ENCODE measurements around the gene SPEM1. TPM values are rescaled to one million over a fixed set of nuclear protein-coding genes. Genes with fewer than 3 reads are reported as not detected.

Gene SPEM1
- total and polyA plus RNA-seq, 2 of the 13 experiments (the other 11 are each of a cell fraction or from before 2014, with no cell fraction given) = not detected

GRCh38 chr17:7403043-7403726, 16.9 kb upstream of the SPEM1 start (continued):
- TF ChIP-seq KIAA2018 (CRISPR knock-in tag; IDR thresholded peaks at IDR 0.05; ENCODE audit: borderline replicate concordance) (no peak), FLYWCH1 (CRISPR knock-in tag; IDR thresholded peaks at IDR 0.05) (no peak), BORCS8-MEF2B (CRISPR knock-in tag; IDR thresholded peaks at IDR 0.05) (no peak), SRSF1 (optimal IDR thresholded peaks at IDR 0.05; ENCODE audit: low read depth, low read length) (no peak), MTA3 (CRISPR knock-in tag; IDR thresholded peaks at IDR 0.05) (no peak), ZNF451 (CRISPR knock-in tag; IDR thresholded peaks at IDR 0.05) (0 out of 2 replicates have a peak, but pooled peaks have one; percentile 12), ZBTB20 (CRISPR knock-in tag; IDR thresholded peaks at IDR 0.05; ENCODE audit: borderline replicate concordance, low read depth) (no peak), ZNF709 (CRISPR knock-in tag; IDR thresholded peaks at IDR 0.05) (no peak), SALL2 (CRISPR knock-in tag; IDR thresholded peaks at IDR 0.05) (no peak), SMC3 (IDR thresholded peaks at IDR 0.05; ENCODE audit: low read length) (no peak), ADNP (CRISPR knock-in tag; IDR thresholded peaks at IDR 0.05) (no peak), CTCF (CRISPR knock-in tag; IDR thresholded peaks at IDR 0.05) (no peak), ZBTB43 (CRISPR knock-in tag; conservative IDR thresholded peaks at IDR 0.05) (no peak), ZNF670 (CRISPR knock-in tag; IDR thresholded peaks at IDR 0.05; ENCODE audit: borderline replicate concordance) (no peak), HOMEZ (CRISPR knock-in tag; IDR thresholded peaks at IDR 0.05; ENCODE audit: low read depth) (no peak), U2AF2 (IDR thresholded peaks at IDR 0.05; ENCODE audit: low read depth, low read length) (no peak)
